Thoracic aorta (tissue), 2 donors: ENCODE data around the gene SART3. TPM values are rescaled to one million over a fixed set of nuclear protein-coding genes. Genes with fewer than 3 reads are reported as not detected.
"Not testable (repeated sequence)": the region's sequence is repeated elsewhere in the genome, so short reads cannot be mapped to it uniquely, and the experiment has no call there.

Experiments used
- ATAC-seq: fragments of 150-250 bp; one replicate; pipeline ENCODE4 v1.8.0; 2017; ENCODE audit warnings: low read depth; ENCODE audit not compliant: insufficient number of reproducible peaks, low FRiP score
- DNase-seq: peaks from one replicate; pipeline ENCODE4 v3.0.0-alpha.2; 2020; ENCODE audit warnings: low spot score
- H3K27ac ChIP-seq, 2 donors: fragments of 200-600 bp; sonication (generic); 1 replicate in 1 of 2; 2 replicates in 1 of 2; pipeline ENCODE4 v1.5.1; 2016; ENCODE audit warnings: mild to moderate bottlenecking in 2 of 2, moderate library complexity in 2 of 2
- H3K27me3 ChIP-seq: fragments of 200-600 bp; sonication (generic); replicated peaks from 2 replicates; pipeline ENCODE4 v1.6.0; 2016; ENCODE audit warnings: mild to moderate bottlenecking; ENCODE audit not compliant: insufficient read depth
- H3K36me3 ChIP-seq: fragments of 200-600 bp; sonication (generic); one replicate; pipeline ENCODE4 v1.5.1; 2016
- H3K4me1 ChIP-seq, 2 donors: fragments of 200-600 bp; sonication (generic); 1 replicate in 1 of 2; 2 replicates in 1 of 2; pipeline versions ENCODE4 v1.5.1 to v1.6.0; 2016; ENCODE audit warnings: low read depth in 2 of 2, mild to moderate bottlenecking in 1 of 2; ENCODE audit not compliant: control insufficient read depth in 1 of 2
- H3K4me3 ChIP-seq: fragments of 200-600 bp; sonication (generic); 2 replicates; pipeline ENCODE4 v1.5.1; 2016; ENCODE audit warnings: mild to moderate bottlenecking
- H3K9me3 ChIP-seq: fragments of 200-600 bp; sonication (generic); 2 replicates; pipeline ENCODE4 v1.5.1; 2016
- CTCF ChIP-seq: fragments of 200-600 bp; sonication (generic); IDR thresholded peaks from one replicate; pipeline ENCODE4 v1.5.1; 2019; ENCODE audit warnings: antibody characterized with exemption
- total RNA-seq, 2 donors: library from RNA; depleted of rRNA; stranded (reverse); fragments of >200 nt; gene quantifications; one replicate each; pipeline versions ENCODE4 v1.1.0 to v1.2.3, GENCODE V29; 2016

SART3 gene
- total RNA-seq, 2 donors from 2014 or later = 52.1 to 94.0 TPM

GRCh38 chr12:108559748-108560147 is 1.2 kb downstream of the SART3 start:
- TF ChIP-seq CTCF = no peak
- DNase-seq (no peak), ATAC-seq (no peak)
- peaks cover 27 to 39% of the 10 kb centered on the region in 2 donors for H3K4me1 ChIP-seq
- peak overlapping the region; percentile 93 for H3K4me3 ChIP-seq
- no peaks in the 10 kb centered on the region for H3K27me3 ChIP-seq
- H3K9me3 ChIP-seq = no peaks in the 10 kb centered on the region
- H3K27ac ChIP-seq = no peak overlapping the region
- H3K36me3 ChIP-seq = peaks cover 8% of the 10 kb centered on the region

GRCh38 chr12:108559007-108559655 is 1.8 kb downstream of the SART3 start:
- no peak overlapping the region for H3K27ac ChIP-seq
- H3K9me3 ChIP-seq = no peaks in the 10 kb centered on the region
- no peak overlapping the region for H3K4me3 ChIP-seq
- no peak for DNase-seq
- no peaks in the 10 kb centered on the region for H3K27me3 ChIP-seq
- no peak for ATAC-seq
- H3K36me3 ChIP-seq = peaks cover 2% of the 10 kb centered on the region
- TF ChIP-seq CTCF = no peak
- H3K4me1 ChIP-seq = peaks cover 29 to 39% of the 10 kb centered on the region in 2 donors

- H3K9me3 ChIP-seq, H3K27ac ChIP-seq, H3K27me3 ChIP-seq, H3K36me3 ChIP-seq, ATAC-seq, DNase-seq, H3K4me3 ChIP-seq: not testable (repeated sequence)
- peaks cover 24 to 33% of the 10 kb centered on the region in 2 donors for H3K4me1 ChIP-seq
Observed at GRCh38 chr12:108555383-108555782, 5.6 kb downstream of the SART3 start.

GRCh38 chr12:108553799-108554198 is 7.2 kb downstream of the SART3 start:
- Histone ChIP-seq H3K4me3 (no peak overlapping the region), H3K9me3 (no peaks in the 10 kb centered on the region), H3K36me3 (peaks cover 4% of the 10 kb centered on the region), H3K27ac (no peak overlapping the region), H3K27me3 (no peaks in the 10 kb centered on the region), H3K4me1 (peaks cover 13 to 18% of the 10 kb centered on the region in 2 donors)
- DNase-seq (no peak), ATAC-seq (no peak)
- no peak for TF ChIP-seq CTCF

GRCh38 chr12:108551535-108551934 is 9.4 kb downstream of the SART3 start:
- no peak overlapping the region for H3K4me3 ChIP-seq
- no peaks in the 10 kb centered on the region for H3K27me3 ChIP-seq
- peaks cover 19% of the 10 kb centered on the region for H3K36me3 ChIP-seq
- DNase-seq (no peak), ATAC-seq (no peak)
- no peak for TF ChIP-seq CTCF
- no peak overlapping the region for H3K27ac ChIP-seq
- peaks cover 0 to 13% of the 10 kb centered on the region in 2 donors for H3K4me1 ChIP-seq
- no peaks in the 10 kb centered on the region for H3K9me3 ChIP-seq
